Osteocyte (in vitro differentiated cells): ENCODE measurements around the gene CDV3. TPM values are rescaled to one million over a fixed set of nuclear protein-coding genes. Genes with fewer than 3 reads are reported as not detected.
"Not testable (repeated sequence)": the region's sequence is repeated elsewhere in the genome, so short reads cannot be mapped to it uniquely, and the experiment has no call there.

Experiments used
- DNase-seq: peaks from one replicate; pipeline ENCODE4 v3.0.0; 2021; ENCODE audit warnings: mixed read lengths; ENCODE audit not compliant: unreplicated experiment; ENCODE audit errors: extremely low spot score
- H3K27ac Mint-ChIP-seq: one replicate; pipeline ENCODE4 v1.8.0; 2021; ENCODE audit warnings: mild to moderate bottlenecking, mixed read lengths; ENCODE audit not compliant: unreplicated experiment
- H3K27me3 Mint-ChIP-seq: one replicate; pipeline ENCODE4 v1.8.0; 2021; ENCODE audit warnings: mixed read lengths; ENCODE audit not compliant: unreplicated experiment
- H3K36me3 Mint-ChIP-seq: one replicate; pipeline ENCODE4 v1.8.0; 2021; ENCODE audit warnings: mixed read lengths; ENCODE audit not compliant: unreplicated experiment
- H3K4me1 Mint-ChIP-seq: one replicate; pipeline ENCODE4 v1.8.0; 2021; ENCODE audit warnings: mixed read lengths; ENCODE audit not compliant: unreplicated experiment
- H3K4me3 Mint-ChIP-seq: one replicate; pipeline ENCODE4 v1.8.0; 2021; ENCODE audit warnings: mild to moderate bottlenecking, moderate library complexity, mixed read lengths; ENCODE audit not compliant: unreplicated experiment
- H3K9me3 Mint-ChIP-seq: one replicate; pipeline ENCODE4 v1.8.0; 2021; ENCODE audit warnings: mixed read lengths; ENCODE audit not compliant: unreplicated experiment
- CTCF ChIP-seq: fragments of 200-600 bp; sonication (generic); IDR thresholded peaks from 2 replicates; pipeline ENCODE4 v1.5.0; 2021; ENCODE audit warnings: antibody characterized with exemption, mild to moderate bottlenecking, moderate library complexity
- total RNA-seq: library from RNA; stranded (reverse); gene quantifications from 2 replicates; pipeline ENCODE4 v1.2.1, GENCODE V29; 2021

CDV3 gene
- total RNA-seq, 1 donor from 2014 or later, result 183 TPM

- no peak for TF ChIP-seq CTCF
- peaks cover 7% of the 10 kb centered on the region for H3K9me3 Mint-ChIP-seq
- no peak for DNase-seq
- H3K4me1 Mint-ChIP-seq, result peaks cover 26% of the 10 kb centered on the region
- no peaks in the 10 kb centered on the region for H3K36me3 Mint-ChIP-seq
- H3K4me3 Mint-ChIP-seq, result no peak overlapping the region
- no peaks in the 10 kb centered on the region for H3K27me3 Mint-ChIP-seq
- no peak overlapping the region for H3K27ac Mint-ChIP-seq
Observed at GRCh38 chr3:133531981-133532380, 41.5 kb upstream of the CDV3 start.

- peaks cover 7% of the 10 kb centered on the region for H3K9me3 Mint-ChIP-seq
- no peak overlapping the region for H3K27ac Mint-ChIP-seq
- H3K4me3 Mint-ChIP-seq, result no peak overlapping the region
- no peaks in the 10 kb centered on the region for H3K27me3 Mint-ChIP-seq
- DNase-seq, result no peak
- TF ChIP-seq CTCF, result no peak
- peaks cover 26% of the 10 kb centered on the region for H3K4me1 Mint-ChIP-seq
- no peaks in the 10 kb centered on the region for H3K36me3 Mint-ChIP-seq
Observed at GRCh38 chr3:133532951-133533350, 40.5 kb upstream of the CDV3 start.

- peak overlapping the region; percentile 62 for H3K27ac Mint-ChIP-seq
- no peaks in the 10 kb centered on the region for H3K27me3 Mint-ChIP-seq
- peaks cover 29% of the 10 kb centered on the region for H3K4me1 Mint-ChIP-seq
- no peak for TF ChIP-seq CTCF
- no peak overlapping the region for H3K4me3 Mint-ChIP-seq
- no peaks in the 10 kb centered on the region for H3K9me3 Mint-ChIP-seq
- no peaks in the 10 kb centered on the region for H3K36me3 Mint-ChIP-seq
- DNase-seq, result no peak
Observed at GRCh38 chr3:133535971-133536881, 37.3 kb upstream of the CDV3 start.

- H3K27ac Mint-ChIP-seq, DNase-seq, H3K4me3 Mint-ChIP-seq, H3K36me3 Mint-ChIP-seq, H3K27me3 Mint-ChIP-seq, H3K9me3 Mint-ChIP-seq: not testable (repeated sequence)
- H3K4me1 Mint-ChIP-seq, result peaks cover 23% of the 10 kb centered on the region
Observed at GRCh38 chr3:133537131-133537530, 36.4 kb upstream of the CDV3 start.

DNA sequence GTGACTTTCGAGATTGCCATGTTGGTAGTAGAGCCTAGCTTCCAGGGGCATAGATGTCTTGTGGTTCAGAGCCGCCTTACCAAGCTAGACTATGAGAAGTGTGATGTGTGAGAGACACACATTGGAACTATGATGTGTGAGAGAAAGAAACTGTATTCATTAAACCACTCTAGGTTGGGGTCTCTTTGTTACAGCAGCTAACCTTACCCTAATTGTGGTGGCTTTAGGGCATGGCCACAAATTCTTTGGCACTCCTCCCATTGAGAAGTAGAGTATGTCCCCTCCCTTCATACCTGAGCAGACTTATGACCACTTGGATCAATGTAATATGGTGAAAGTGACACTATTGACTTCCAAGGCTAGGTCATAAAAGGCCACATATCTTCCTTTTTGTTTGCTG, 35.3 kb upstream of the CDV3 start:
- no peak overlapping the region for H3K4me3 Mint-ChIP-seq
- H3K27me3 Mint-ChIP-seq, result no peaks in the 10 kb centered on the region
- TF ChIP-seq CTCF, result no peak
- no peaks in the 10 kb centered on the region for H3K9me3 Mint-ChIP-seq
- peaks cover 15% of the 10 kb centered on the region for H3K4me1 Mint-ChIP-seq
- no peak overlapping the region for H3K27ac Mint-ChIP-seq
- DNase-seq, result no peak
- H3K36me3 Mint-ChIP-seq, result no peaks in the 10 kb centered on the region
